Left hindlimb (tissue), 1 donor: Measurements from ENCODE around the gene CASP6.
"Not testable (repeated sequence)": the region's sequence is repeated elsewhere in the genome, so short reads cannot be mapped to it uniquely, and the experiment has no call there.

Experiments used
- DNase-seq: peaks from one replicate; pipeline ENCODE4 v3.0.0-alpha.2; 2018

The CASP6 gene

DNA sequence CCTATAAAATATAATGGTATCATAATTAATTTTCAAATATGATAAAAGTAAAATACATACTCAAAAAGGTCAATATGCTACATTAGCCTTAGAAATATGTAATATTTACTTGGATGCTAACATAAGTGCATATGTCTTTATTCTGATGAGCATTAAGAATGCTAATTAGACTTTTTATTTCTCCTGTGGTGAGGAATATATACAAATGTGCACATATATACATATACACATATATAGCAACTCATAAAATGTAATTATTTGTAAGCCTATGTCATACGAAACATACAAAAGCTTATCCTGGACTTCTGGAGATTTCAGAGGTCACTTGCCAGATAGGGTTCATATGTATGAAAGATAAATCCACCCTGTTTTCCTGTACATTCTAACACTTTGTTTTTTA, 15.5 kb upstream of the CASP6 start:
- no peak for DNase-seq

DNA sequence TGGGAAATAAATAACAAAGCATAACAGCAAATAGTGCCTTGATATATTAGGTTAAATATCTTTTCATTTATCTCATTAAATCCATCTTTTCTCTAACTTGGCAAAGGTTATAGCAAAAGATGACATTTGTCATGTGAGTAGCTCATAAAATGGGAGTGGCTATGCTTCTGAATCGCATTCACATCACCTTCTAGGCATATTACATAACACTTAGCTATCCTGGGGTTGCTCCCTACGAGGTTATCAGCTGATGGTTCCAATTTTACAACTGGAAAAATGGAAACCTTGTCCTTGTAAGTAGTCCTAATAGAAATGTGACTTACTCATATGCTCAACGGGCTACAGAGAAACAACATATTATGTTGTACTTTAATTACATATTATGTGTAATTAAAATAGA, 10.3 kb upstream of the CASP6 start:
- DNase-seq, result no peak

DNA sequence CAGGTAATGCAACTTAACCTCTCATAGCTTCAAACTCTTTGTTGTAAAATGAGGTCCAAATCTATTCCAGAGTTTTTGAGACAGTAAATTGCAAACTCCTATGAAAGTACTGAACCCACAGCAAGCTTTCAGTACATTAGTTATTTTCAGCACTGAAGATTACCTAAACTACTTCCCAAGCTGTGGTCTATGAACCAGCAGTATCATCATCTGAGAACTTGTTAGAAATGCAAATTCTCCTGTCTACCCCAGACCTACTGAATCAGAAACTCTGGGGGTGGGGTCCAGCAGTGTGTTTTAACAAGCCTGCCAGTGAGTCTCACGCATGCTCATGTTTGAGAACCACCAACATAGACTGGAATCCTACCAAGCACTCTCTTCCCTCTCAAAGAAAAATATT, 5.7 kb upstream of the CASP6 start:
- no peak for DNase-seq

DNA sequence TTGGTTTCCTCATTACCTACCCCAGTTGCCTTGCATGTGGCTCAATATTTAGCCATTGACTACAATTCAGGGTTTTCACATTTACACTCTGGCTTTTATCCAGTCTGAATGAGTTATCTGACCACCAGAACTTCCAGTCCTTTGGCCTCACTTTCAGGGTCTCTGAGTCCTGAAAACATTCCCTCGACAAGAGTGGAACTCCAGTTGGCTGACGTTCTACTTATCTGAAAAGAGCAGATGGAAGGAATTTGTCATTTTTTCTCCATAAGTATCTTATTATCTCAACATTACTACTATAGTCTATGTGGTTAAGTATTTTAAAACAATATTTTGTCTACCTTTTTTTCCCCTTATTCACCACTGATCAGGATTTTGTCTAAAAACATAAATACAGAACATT, 5.2 kb upstream of the CASP6 start:
- DNase-seq, result no peak

DNA sequence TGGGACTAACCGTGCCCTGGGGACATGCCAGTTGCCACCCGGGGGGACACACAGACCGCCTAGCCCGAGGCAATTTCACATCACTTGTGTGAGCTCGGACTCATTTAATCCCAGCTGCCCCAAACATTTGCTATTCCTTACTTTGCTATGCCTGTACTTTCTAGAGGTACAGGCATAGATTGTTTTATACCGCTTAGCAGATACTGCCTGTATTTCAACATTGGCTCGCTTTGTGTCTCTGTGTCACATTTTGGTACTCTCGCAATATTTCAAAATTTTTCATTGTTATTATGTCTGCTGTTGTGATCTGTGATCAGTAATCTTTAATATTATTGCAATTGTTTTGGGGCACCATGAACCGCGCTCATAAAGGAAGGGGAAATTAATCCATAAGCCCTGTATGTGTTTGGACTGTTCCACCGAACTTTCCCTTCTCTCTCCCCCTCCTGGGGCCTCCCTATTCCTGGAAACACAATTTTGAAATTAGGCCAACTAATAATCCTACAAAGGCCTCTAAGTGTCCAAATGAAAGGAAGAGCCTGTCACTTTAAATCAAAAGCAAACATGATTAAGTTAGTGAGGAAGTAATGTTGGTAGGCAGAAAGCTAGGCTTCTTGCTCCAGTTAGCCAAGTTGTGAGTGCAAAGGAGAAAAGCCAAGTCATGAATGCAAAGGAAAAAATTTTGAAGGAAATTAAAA, 568 bp upstream of the CASP6 start:
- DNase-seq, result no peak

DNA sequence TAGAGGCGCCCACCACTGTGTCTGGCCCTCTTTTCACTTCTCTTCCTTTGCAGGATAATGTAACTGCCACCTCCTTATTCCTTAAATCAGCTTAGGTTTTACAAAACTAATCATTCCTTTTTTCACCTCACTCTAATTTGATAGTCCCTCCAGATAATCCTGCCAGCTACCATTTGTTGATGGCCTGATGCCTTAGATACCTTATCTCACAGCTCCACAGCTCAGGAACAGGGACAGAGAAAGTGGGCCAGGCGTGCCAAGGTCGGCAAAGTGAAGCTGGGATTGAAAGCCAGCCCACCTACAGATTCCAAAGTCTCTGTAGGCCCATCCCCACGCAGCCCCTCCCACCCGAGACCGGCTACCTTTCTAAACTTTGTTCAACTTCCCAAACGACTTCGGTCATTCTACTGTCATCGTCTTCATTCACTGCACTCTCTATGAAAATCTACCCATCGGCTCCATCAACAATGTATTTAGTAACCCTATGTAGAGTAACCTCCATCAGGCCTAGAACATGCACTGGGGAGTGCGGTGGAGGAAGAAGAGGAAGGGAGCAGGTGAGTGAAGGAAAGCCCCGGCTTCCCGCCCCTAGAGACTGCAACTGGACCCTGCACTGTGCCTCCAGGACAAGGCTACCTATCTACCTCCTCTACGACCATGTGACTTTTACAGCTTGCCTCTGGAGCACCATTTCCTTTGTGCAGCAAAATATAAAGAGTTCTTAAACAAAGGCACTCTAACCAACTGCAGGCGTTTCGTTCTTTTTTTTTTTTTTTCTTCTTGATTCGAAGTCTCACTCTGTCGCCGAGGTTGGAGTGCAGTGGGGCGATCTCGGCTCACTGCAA, 1.5 kb downstream of the CASP6 start:
- DNase-seq, result no peak

DNA sequence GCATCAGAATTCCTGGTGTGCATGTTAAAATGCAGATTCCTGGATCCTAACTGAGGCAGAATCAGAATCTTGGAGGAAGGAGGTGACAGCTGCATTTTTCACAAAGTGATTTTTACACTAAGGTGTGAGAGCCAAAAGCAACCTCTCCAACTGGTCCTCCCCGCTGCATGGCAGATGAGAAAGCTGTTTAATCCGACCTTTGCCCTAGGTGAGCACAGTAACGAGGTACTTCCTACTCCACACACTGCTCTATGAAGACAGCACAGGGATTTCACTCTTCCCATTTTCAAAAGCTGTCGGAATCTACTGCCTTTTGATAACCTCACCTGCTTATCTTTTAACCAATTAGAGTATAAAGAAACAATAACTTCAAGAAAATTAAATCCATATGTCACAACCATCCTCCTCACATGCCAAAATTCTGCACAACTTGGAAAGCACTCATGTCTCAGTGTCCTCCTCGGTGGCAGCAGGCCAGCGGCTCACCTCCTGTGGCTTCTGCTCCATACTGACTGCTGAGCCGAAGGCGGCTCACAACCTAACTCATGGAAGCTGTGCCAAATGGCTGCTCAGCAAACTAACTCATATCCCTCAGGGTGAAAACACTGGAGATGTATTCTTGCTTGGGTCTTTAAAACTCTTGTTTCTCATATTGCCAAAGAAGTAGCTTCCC, 3.6 kb downstream of the CASP6 start:
- DNase-seq, result no peak

DNA sequence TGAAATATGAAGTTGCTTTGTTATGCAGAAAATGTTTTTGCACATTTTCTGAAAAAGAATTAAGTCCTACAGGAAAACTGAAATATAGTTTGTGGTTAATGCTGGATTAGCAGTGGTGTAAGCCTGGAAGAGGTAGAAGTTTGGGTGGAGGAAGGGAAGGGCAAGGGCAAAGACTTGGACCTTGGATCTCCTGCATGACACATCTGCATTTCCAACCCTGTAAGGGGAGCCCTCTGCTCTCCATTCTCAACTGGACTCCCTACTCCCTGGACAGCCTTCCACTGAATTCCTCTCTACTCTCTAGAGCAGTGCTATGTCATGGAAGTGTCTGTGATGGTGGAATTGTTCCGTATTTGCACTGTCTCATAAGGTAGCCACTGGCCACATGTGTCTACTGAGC, 4.6 kb downstream of the CASP6 start:
- DNase-seq, result no peak

DNA sequence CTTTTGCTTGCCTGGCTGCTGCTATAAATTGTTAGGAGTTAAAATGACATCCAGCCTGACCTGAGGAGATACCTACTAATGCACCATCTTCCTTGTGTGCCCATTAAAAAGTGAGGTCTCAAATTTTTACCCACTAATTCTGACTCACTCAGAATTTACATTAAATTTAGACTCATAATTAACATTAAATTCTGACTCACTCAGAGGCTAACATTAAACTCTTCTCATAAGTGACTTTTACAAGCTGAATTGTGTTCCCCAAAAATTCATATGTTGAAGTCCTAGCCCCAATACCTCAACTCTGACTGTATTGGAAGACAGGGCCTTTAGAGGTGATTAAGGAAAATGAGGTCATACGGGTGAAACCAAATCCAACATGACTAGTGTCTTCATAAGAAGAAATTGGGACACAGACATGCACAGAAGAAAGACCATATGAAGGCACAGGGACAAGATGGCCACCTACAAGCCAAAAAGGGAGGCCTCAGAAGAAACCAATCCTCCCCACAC, 11.8 kb downstream of the CASP6 start:
- no peak for DNase-seq

DNA sequence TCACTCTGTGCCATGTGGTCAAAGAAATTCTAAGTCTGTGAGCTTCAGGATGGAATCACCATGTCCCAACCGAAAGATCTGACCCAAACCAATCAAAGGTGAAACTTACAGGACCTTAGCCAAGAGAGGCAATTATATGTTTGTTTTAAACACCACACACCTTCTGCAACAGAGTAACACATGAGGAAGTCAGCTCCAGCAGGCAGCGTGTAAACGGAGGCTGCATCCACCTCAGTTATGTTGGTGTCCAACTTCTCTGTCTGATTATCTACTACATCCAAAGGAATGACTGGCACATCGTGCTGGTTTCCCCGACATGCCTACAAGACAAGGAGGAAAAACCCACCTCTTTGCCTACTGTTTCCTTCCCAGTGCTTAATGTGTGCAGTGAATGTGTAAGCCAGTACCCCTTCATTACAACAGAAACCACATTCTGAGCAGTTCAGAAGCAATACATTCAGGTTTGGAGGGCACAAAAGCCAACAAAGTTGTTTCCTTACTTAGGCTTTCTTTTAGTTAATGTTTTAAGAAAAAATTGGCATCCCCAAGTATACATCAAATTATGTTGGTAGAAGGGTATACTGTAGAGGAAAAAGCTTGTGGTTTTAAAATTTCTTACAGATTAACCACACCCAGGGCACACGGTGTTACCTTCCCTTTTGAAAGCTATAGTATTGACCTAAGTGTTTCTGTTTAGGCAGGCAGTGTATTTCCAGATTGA, 12.4 kb downstream of the CASP6 start:
- DNase-seq, result no peak

DNA sequence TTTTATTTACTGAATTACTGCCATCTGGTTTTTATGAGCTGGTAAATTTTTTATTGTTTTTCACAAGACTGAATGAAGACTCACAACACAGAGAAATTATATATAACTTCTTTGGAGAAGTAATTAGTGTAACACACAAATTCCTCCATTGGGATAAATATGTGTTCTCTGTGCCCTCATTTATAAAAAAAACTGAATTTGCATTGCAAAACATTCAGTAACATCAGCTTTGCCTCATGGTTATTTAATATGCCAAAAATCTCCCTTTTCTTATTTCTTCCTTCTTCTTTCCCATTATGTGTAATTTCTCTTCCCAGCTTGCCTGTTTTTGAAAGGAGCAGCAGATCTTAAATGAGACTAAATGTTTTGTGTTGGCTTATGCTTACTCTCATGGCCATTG, 18.5 kb downstream of the CASP6 start:
- DNase-seq, result no peak

DNA sequence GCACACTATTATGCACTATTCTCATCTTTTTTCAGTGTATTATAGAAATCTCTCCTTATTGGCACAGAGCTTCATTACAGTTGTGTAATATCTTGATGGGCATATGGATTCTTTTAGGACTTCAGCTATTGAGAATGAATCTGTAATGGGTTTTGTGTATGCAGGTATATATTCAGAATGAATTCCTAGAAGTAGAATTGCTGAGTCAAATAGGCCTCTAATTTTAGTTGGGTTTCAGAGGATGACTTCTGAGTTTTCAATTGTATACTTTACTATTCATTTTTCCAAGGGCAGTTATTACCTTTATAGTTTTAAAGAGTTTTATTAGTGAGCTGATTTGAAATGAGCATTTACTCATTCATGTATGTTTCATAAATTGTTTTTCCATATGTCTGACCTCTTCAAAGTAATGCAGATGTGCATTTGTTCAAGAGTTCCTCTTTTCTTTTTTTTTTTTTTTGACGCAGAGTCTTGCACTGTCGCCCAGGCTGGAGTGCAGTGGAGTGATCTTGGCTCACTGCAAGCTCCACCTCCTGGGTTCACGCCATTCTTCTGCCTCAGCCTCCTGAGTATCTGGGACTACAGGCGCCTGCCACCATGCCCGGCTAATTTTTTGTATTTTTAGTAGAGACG, 19.5 kb downstream of the CASP6 start:
- DNase-seq, result no peak

DNA sequence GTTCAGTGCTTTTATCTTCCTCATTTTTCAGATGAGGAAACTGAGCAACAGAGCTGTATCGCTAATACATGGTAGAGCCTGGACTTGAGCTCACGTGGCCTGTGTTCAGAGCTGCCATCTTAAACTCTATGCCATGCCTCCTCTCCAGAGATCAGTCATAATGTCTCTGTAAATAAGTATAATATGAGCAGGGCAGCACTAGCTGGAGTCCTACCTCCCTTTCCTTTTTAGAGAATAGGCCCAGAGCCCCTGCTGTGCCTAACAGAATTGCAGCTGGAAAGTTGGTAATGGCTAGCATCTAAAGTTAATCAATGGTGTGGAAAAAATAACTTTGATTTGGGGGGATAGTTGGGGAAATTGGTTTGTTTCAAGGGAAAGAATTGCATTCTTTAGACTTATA, 20.4 kb downstream of the CASP6 start:
- DNase-seq, result no peak

DNA sequence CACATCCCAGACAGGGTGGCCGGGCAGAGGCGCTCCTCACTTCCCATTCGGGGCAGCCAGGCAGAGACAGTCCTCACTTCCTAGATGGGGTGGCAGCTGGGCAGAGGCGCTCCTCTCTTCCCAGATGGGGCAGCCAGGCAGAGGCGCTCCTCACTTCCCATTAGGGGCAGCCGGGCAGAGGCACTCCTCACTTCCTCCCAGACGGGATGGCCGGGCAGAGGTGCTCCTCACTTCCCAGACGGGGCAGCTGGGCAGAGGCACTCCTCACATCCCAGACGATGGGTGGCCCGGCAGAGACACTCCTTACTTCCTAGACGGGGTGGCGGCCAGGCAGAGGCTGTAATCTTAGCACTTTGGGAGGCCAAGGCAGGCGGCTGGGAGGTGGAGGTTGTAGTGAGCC, 24.3 kb downstream of the CASP6 start:
- not testable (repeated sequence) for DNase-seq

DNA sequence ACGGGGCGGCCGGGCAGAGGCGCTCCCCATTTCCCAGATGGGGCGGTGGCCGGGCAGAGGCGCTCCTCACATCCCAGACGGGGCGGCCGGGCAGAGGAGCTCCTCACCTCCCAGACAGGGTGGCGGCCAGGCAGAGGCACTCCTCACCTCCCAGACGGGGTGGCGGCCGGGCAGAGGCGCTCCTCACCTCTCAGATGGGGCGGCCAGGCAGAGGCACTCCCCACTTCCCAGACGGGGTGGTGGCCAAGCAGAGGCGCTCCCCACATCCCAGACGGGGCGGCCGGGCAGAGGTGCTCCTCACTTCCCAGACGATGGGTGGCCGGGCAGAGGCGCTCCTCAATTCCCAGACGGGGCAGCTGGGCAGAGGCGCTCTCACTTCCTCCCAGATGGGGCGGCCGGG, 24.8 kb downstream of the CASP6 start:
- not testable (repeated sequence) for DNase-seq

DNA sequence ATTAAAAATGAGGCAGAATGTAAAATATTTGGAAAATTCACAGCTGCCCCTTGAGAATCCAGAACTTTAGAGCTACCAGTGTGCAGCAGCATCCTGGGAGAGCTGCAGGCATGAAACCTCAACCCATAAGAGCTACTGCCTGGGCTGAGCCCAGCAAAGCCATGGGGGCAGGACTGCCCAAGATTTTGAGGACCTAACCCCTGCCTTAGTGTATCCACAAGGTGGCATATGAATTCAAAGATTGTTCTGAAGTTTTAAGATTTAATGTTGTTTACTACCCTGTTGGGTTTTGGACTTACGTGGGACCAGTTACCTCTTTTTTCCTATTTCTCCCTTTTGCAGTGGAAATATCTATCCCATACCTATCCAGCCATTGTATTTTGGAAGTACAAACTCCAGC, 26.4 kb downstream of the CASP6 start:
- DNase-seq, result no peak

DNA sequence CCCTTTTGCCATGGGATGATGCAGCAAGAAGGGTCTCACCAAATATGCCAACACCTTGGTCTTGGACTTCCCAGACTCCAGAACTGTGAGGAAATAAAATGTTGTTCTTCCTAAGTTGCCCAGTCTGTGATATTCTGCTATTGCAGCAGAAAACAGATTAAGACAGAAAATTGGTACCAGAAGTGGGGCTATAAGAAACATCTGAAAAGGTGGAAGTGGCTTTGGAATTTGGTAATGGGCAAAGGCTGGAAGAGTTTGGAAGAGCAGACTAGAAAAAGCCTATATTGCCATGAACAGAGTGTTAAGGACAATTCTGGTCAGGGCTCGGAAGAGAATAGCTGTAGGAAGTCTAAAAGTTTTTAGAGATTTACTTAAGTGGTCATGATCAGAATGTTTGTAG, 27.4 kb downstream of the CASP6 start:
- DNase-seq, result no peak

DNA sequence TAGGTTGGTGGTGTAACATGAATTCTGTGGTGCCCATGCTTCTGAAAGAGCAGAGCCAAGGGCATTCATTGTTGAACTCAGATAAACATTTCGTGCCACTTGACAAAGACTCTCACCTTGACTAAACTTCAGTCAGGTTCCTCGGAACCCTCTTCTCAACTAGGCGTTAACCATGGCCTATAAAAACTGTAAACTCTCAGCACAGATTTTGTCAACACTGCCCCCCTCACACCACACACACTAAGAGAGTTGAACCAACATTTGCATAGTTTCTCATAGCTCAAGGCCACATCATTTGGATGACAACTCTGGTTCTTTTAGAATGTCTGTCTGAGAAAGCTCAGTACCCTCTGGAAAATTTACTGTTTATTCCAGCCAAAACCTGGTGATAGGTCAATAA, 28.1 kb downstream of the CASP6 start:
- no peak for DNase-seq

DNA sequence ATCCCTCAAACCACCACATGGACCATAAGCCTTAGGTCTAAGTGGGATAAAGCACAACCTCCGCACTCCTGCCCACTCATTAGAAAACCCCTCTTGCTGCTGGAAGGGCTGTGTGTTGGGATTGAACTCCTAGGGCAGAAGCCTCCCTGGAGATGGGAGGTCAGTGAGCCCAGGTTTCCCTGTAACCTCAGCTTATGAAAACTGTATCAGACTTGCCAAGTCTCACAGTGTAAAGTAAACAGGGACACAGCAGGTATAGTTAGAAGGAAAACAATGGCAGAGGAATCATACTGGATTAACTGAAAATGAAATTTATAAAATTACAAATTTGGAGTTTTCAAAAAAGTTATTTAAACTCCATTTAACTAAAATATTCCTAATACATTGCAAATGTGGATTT, 29.9 kb downstream of the CASP6 start:
- no peak for DNase-seq

DNA sequence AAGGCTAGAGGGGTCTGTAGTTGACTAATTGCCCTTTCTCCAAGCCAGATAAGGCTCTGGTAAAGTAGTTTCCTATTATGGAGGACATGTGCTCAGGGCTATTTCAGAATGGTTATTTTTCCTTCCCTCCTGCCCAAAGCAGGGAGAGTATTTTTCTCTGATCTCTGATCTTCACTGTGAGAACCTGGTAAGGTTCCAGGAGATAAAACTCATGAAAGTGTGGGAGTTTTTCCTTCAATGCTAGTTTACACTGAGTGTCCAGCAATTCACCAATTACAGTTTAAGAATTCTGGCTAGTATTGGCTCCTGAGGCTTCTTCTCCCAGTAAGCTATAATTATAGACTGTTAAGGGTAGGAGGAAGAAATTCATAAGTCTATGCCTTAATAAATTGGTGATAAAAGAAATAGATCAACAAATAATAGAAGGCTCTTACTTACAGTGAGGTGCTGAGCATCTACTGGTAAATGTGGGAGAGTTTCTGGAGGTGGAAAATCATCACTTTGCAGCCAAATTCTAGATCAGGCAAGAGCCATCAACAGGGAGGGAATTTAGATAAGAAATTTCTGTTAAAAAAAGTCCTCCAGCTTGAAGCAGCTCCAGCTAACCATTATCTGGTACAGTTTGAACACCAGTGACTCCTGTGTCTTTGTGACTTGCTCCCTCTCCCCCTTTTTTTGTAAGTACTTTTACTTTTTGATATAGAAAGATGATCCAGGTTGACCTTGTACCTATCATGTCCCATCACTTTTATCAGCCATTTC, 30.9 kb downstream of the CASP6 start:
- no peak for DNase-seq

DNA sequence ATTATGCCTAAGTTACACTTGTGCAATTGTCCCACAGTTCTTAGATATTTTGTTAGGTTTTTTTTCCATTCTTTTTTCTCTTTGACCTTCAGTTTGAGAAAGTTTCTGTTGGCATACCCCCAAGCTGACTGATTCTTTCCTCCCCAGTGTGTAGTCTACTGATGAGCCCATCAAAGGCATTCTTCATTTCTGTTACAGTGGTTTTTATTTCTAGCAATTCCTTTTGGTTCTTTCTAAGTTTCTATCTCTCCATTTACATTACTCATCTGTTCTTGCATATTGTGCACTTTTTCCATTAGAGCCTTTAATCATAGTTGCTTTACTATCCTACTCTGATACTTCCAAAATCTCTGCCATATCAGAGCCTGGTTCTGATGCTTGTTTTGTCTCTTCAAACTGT, 31.9 kb downstream of the CASP6 start:
- no peak for DNase-seq
